ENCODE measurements around the gene SPTBN5.

SPTBN5 gene

DNA sequence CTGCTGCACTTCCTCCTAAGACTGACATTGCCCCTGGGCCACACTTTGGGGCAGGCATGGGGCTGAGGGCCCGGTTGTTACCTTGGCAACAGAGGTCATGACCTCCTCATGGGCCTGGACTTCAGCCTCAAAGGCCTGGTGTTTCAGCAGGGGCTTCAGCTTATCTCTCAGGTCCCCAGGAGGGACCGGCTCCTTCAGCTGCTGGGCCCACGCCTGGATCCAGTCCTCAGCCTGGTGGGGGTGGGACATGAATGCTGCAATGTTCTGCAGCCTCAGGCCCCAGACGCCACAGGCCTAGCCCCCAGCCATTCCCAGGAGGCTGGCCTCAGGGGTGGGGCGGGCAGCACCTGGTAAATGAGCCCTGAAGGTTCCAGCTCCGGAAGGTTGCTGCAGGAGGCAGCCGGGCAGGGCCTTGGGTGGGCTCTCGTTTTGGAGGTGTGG, 27.6 kb downstream of the SPTBN5 start:
- no peak for DNase-seq (ENCODE audit: low spot score)

DNA sequence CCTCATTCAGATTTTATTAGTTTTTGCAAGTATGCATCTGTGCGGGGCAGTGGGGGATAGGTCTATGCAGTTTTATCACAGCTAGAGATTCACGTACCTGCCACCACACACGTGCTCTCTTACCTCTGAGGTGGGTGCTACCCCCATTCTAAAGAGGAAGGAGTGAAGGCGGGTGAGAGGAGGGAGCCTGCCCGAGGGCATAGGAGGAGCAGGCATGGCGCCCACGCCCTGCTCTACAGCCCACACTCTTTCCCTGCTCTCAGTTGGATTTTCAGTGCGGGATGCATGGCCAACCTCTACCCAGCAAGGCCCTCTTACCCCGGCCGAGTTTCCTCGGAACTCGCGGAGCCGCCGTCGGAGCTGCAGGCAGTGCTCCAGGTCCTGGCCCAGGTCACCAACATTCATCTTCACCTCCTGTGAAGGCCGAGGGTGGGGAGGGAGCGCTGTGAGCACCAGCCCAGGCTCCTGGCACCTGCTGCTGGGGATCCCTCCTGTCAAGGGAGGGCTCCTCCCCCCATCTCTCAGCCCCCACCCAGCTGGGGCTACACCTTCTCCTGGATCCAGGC, 28.3 kb downstream of the SPTBN5 start:
- DNase-seq (ENCODE audit: low spot score), result no peak

DNA sequence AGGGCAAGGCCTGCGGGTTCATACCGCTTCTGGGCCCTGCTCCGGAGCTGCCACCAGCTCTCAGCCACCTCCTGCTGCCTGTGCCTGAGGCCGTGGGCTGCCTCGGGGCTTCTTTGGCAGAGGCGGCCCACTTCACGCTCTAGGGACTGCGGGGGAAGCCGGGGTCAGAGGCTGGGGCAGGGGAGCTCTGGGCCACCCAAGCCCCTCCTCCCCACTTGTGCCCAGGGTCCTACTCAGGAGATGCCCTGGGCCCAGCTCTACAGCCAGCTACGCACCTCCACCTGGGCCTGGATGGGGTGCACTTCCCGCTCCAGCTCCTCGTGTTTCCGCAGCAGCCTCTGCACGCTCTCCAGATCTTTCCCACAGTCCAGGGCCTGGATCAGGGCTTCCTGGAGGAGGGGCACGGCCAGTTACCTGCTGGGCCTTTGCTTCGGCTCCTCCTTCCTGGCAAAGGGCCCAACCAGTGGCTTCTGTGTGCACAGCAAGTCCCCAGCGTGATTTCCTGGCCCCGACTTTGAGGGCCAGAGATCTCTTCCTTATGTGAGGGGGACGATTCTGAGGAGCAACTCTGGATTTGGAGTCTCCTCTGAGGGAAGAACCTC, 31.2 kb downstream of the SPTBN5 start:
- DNase-seq (ENCODE audit: low spot score), result peak; percentile 75

DNA sequence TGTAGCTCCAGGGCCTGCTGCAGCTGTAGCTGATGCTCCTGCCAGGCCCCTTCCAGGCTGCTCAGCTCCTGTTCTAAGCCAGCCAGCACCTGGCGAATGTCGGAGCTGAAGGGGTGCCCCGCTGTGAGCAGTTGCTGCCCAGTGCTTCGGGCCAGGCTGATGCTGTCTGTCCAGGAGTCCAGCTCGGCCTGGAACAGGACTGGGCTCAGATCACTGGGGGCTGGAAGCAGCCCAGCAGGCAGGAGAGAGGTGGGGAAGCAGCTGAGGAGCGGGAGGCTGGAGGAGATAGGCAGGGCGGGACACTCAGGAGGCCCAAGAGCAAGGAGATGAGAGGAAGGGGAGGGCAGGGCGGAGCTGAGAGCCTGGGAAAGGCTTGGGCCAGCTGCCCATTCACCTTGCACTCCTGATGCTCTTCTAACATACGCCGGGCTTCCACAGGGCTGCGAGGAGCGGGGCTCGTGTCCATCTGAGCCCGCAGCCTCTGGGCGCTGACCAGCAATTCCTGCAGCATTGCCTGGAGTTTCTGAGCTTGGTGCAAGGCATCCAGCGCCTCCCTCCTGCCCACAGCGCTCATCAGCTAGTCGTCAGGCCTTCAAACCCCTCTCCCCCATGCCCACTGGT, 32.0 kb downstream of the SPTBN5 start:
- no peak for DNase-seq (ENCODE audit: low spot score)

DNA sequence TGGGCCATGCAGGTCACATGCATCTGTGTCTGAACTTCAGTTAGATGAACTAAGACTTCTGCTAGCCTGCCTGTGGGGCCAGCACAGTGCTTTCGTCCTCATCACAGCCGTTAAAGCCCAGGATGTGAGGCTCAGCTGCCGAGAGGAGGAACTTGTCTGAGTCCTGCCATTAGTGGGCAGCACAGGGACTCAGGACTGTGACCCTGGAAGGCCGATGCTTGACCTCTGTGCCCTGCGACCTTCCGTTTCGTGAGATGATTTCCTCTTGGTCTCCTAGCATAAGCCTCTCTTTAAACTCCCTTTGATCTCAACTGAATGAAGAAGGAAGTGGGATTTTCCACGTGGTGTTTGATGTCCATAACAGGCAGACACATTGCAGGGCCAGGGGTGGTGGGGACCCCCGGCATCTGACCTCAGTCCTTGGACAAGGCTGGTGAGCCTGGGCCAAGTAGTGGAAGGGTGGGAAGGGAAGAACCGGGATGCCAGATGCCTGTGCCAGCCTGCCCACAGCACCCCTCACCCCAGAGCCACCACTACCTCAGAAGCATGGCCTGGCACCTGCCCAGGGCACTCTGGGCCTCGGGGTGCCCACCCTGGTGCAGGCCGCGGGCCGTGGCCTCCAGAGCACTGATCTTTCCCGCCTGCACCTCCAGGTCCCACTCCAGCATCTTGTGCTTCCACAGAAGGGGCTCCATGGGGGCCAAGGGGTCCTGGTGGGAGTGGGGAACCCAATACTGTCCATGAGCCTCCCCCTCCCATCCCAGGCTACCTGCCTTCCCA, 33.6 kb downstream of the SPTBN5 start:
- no peak for DNase-seq (ENCODE audit: low spot score)

DNA sequence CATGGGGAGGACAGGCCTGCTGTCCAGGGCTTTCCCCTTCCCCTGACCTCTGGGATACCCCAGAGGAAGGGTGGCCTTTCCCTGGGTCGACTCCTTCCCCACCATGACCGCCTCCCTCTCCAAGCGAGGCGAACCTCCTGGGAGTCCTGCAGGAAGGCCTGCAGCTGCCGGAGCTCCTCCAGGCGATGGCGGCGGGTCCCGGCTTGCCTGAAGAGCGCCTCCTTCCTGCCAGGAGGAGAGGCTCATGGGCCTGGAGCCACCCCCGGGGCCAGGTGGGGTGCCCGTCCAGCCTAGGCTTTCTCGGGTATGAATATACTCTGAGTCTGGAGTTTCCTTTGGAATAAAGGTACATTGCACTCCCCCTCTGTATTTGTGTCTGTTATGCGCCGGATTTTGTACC, 35.1 kb downstream of the SPTBN5 start:
- DNase-seq (ENCODE audit: low spot score), result no peak

DNA sequence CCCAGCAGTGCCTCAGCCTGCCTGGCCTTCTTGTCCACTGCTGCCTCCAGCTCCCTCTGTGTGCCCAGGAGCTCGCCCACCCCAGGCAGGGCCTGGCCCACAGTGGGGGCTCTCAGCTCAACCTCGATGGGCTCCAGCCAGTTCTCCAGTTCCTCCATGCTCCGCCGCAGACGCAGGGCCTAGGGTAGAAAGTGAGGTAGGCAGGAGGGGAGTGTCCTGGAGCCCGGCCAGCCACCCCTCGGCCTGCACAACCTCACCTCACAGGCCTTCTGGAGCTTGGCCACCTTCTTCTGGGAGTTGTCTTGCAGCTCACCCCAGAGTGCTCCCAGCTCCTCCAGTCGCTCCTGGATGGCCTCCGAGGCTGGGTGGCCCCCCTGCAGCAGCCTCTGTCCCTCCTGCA, 36.5 kb downstream of the SPTBN5 start:
- no peak for DNase-seq (ENCODE audit: low spot score)

DNA sequence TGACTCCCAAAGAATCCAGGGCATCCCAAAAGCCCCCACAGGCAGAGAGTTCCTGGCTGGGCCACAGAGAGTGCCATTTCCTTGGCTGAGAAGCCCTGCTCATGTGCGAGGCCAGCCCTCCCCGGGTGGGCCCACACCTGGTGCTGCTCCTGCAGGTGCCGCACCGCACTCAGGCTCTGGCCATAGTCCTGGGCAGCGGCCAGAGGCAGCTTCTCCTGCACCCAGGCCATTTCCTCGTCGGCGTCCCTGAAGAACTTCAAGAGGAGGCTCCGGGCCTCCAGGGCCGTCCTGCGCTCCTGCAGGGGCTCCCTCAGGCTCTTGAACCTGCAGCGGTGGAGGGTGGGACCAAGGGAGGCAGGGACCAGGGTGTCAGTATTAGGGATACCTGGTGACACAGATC, 37.1 kb downstream of the SPTBN5 start:
- no peak for DNase-seq (ENCODE audit: low spot score)

DNA sequence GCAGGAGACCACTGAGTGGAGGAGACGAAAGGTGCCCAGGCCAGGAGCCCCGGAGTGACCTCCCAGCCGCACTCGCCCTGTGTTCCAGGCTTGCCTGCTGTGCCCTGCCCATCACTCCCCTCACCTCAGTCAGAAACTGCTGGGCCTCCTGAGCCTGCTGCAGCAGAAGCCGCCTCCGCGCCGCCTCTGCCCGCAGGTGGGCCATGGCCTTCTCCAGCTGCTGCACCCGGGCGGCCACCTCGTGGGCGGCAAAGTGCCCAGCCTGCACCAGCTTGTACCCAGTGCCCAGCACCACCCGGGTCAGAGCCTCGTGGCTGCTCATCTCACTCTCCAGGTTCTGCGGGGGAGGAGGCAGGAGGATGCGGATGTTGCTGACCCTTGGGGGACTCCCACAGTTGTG, 37.6 kb downstream of the SPTBN5 start:
- DNase-seq (ENCODE audit: low spot score), result no peak

DNA sequence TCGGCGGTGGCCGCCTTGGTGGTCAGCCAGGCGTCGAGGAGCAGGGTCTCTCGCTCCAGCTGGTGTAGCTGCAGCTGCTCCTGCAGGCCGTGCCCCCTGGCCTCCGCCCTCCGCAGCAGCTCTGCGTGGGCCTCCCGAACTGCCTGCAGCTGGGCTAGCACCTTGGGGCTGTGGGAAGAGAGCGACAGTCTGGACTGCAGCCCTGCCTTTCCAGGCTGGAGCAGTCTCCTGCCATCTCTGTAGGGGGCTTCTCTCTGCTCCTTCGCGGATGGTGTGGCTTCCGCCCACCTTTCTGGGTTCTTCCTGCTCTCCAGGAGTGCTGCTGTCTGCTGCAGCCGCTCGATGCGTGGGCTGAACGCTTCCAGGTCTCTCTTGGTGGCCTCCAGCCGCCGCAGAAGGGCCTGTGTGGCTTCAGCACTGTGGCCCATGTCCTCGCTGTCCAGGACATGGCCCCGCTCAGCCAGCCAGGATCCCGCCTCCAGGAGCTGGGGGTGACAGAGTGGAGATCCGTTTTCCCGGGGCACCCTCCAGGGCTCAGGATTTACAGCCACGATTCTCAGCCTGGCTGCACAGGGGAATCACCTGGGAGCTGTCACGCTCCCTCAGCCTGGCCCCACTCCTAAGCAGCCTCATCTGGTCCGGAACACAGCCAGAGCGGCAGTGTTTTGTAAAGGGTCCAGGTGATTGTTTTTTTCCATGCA, 38.4 kb downstream of the SPTBN5 start:
- DNase-seq (ENCODE audit: low spot score), result no peak

DNA sequence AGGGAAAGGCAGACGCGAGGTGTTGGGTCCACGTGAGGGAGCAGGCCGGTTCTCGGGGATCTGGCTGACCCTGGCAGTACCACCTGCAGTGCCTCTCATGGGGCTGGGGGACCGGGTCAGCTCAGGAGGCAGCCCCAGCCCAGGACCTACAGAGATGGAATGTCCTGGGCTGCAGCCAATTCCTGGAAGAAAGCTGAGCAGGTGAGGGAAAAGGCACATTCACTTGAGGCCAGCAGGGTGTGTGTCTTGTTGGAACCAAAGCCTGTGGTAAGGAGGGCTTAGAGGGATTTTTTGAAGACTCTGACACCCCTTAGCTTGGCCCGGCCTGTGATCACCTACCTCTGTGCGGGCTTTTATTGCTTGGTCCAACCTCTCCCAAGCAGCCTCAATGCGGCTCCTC, 39.4 kb downstream of the SPTBN5 start:
- DNase-seq (ENCODE audit: low spot score), result no peak

DNA sequence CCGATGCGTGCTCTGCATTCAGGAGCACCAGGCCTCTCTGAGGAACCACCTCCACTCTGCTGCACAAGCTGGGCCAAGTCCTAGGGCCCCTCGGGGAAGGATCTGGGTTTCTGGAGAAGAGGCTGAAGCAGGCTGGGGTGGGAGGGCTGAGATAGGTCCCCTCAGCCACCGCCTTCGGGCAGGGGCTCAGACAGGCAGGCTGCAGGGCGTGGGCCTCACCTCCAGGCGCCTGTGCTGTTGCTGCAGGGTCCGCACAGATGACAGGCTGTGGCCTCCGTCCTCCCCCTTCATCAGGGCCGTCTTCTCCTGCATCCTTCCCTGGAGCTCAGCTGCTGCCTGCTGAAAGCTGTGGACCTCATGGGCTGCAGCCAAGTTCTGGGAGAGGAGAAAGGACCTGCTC, 40.0 kb downstream of the SPTBN5 start:
- no peak for DNase-seq (ENCODE audit: low spot score)

DNA sequence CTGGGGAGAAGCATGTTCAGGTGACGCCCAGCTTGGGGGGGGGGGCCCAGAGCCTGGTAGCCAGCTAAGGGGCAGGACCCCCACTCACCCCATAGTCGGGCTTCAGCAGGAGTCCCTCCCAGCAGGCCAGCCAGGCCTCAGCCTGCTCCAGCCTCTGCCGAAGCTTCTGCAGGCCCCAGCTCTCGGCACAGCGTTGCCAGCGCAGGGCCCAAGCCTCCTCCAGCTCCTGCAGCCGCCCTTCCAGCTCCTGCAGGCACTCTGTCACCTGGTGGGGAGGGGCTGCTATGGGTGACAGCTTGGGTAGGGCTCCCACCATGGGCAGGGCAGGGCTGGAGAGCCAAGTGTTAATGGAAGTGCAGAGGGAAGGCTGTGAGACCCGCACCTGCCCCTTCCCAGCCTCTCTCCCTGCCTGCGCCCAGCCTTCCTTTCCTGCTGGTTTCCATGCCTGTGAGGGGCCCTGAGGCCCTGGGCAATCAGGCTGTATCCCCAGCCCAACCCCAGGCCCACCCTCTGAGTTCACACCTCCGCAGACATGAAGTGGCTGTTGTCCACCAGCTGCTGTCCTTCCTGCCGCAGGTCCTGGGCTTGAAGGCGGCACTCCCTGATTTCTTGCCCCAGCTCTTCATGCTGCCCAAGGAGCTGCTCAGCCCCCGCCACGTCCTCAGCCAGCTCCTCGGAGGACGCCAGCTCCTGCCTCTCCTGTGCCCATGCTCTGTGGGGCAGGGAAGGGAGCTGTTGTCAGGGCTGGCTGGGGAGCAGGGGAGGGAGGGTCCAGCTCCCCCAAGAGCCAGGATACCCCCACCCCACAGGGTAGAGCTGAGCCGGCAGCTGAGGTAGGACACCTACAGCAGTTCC, 40.9 kb downstream of the SPTBN5 start:
- DNase-seq (ENCODE audit: low spot score), result no peak

DNA sequence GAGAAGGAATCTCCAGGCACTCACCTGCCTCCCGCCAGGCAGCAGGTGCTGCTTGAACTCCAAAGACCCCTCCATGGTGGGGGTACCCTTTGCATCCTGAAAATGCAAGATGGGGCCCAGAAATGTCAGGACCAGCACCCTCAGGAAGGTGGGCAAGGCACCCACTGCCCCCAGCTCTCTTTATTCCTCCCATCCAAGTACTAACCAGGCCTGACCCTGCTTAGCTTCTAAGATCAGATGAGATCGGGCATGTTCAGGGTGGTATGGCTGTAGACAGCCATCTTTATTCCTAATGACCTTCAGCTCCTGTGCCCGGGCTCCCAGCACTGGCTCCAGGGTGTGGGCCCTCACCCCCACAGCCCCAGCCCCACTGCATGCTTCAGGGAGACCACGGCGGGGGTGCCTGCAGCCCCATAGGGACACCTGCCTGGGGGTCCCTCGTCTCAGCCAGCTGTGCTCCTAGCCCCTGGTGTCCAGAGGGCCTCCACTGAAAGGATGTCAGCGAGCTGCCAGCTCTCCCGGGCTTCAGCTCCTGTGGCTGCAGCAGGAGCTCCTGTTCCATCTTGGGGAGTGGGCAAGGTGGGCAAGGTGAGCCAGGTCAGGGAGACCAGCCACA, 42.0 kb downstream of the SPTBN5 start:
- no peak for DNase-seq (ENCODE audit: low spot score)

DNA sequence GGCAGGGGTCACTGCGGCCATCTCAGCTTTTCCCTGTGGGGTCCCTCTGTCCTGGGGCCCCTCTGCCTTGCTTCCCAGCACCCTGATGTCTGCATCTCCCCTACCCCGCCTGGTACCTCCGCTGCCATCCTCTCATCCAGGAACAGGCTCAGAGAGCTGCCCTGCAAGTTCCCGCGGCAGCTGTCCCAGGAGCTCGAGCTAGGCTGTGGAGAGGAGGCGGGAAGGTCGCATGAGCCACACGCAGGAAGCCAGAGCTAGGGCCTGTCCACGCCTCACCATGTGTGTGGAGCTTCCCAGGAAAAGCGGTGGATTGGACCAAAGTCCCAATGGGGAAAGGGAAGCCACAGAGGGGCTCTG, 42.7 kb downstream of the SPTBN5 start:
- DNase-seq (ENCODE audit: low spot score), result no peak

DNA sequence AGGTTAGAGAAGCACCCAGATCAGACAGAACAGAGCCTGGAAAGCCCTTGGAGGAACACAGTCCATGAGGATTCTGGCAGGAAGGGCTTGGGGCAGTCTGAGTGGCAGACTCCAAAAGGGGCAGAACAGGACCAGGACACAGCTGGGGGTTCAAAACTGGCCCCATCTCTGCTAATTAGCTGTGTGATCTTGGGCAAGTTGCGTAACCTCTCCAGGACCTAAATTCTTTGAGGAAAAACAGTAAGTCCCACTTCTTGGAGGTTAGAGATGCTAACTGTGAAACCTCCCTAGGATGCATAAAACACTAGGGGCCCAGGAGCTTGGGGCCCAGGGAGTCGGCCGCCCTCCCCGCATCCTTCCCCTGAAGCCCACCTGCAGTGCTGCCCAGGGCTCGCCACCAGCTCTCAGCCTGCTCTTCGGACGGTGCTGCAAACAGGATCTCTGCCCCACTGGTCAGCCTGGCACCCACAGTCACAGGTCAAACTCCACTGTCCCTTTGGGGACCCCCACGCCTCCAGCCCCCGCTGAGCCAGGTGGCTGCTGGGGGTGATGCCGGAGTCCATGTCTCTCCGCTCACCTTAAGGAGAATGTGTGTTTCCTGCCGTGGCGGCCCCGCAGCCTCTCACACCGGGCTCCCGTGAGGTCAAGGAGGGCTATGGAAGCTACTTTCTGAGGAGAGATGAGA, 43.2 kb downstream of the SPTBN5 start:
- DNase-seq (ENCODE audit: low spot score), result no peak

DNA sequence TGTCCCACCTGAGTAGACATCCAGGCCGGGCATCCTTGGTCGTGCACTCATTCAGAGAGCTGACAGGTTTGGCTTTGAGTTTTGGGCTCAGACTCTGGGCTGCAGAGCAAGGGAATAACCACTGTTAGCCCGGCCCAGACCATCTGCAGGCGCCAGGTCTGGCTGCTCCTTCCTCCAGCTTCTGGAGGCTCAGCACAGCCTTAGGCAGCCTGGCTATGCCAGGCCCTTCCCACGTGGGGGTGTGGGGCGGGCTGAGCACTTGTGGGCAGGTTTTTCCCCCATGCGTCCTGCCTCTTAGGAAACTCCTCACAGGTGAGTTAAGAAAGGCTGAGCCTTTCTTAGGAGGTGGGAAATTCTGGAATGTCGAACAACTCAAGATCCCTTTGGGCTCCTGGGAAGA, 44.0 kb downstream of the SPTBN5 start:
- DNase-seq (ENCODE audit: low spot score), result no peak

DNA sequence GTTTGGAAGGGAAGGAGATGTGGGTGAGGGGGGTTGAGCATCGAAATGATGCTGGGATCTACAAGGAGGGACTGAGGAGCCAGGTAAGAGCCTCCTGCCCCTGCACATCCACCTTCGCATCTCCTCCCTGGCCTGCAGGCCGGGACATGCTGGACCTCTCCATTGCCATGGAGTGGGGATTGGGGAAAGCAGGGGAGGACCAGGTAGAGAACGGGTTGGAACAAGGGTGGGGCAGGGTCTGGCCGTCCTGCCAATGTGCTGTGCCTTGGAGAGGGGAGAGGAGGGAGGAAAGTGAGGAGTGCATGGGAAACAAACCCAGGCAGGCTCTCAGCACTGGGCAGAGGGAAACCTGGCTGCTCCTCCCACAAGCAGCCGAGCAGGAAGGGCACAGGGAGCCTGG, 44.6 kb downstream of the SPTBN5 start:
- DNase-seq (ENCODE audit: low spot score), result no peak

DNA sequence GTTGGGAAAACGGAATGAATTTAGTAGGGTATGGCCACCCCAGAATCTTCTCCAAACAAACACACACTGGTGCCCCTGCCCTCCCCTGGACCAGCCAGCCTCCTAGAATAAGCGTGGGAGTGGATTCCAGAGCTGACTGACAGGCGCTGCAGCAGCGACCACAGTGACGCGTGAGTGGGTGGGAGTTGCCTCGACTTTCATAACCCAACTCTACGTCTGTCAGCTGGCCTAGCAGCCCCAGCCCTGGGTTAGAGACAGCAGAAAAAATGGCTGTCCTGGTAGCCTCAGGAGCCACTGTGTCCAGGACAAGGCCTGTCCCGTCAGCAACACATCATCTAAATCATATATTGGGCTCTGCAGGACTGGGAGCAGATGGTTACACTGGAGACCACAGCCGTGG, 45.2 kb downstream of the SPTBN5 start:
- DNase-seq (ENCODE audit: low spot score), result no peak

DNA sequence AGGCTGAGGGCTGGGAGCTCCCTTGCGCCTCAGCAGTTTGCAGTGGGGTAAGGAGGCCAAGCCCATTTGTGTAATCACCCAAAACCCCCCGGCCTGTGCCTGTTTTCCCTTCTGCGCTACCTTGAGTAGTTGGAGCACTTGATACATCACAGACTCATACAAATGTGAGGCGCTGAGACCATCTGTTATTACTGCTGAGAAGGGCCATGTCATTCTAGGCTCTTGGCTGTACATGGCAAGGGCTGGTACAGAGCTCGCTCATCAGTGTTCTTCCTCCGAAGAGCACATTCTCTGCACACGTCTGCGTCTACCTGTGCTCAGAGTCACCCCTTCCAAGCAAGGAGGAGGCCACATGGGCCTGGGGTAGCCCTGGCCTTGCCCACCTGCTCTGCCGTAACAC, 45.9 kb downstream of the SPTBN5 start:
- no peak for DNase-seq (ENCODE audit: low spot score)

DNA sequence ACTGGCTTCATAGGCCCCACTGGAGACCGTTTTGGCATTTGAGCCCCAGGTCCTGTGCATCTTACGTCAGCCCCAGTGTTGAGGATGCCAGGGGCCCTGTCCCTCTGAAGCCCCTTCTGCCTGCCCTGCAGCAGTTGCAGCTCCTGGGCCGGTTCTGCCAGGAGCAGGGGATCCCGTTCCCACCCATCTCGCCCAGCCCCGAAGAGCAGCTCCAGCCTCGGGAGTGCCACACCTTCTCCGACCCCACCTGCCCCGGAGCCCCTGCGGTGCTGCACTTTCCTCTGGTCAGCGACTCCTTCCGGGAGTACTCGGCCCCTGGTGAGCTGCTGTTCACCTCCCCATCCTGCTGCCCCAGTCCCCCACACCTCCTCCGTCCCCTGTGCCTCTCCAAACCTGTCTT, 46.6 kb downstream of the SPTBN5 start:
- DNase-seq (ENCODE audit: low spot score), result no peak
